NCI-H82 treated with DMSO at 0.1 percent for 48 hours (cell line): Measurements from ENCODE around the gene BMPR1B.

Source experiments
- DNase-seq: peaks from one replicate; lab custom pipeline; 2025; ENCODE audit not compliant: unreplicated experiment; lab: John Stamatoyannopoulos, UW

BMPR1B gene

DNA sequence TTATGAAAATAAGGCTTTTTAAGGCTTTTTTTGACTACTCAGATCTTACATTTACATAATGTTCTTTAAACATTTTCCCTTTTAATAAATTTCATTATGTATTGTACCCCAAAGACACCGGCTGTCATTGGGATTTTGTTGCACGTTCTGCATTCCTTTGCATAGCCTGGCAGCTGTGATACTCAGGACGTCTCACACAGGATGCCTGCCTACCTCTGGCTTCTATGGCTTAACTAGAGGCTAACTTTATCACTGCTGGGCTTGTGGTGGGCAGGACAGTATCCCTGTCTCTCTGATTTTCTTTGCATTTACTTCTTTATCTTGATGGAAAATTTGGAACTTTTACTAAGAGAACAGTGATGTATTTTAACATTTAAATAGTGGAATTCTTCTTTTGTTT, 147.8 kb downstream of the BMPR1B start:
- no peak for DNase-seq

DNA sequence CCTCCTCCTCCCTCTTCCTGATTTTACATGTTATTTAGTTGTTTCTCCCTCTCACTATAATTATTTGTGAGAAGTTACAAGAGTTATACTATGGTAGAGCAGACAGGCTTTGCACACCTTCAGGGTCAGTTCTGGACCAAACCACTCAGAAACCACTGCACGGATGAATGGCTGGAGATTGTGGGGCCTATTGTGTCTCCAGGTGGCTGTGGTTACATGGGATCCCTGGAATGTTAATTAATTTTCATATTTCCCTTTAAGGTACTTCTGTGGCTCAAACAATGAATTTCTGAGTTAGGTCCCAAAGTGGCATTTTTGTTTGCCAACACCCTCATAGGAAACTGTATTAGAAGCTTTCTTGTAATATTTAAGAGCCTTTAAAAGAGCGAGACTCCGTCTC, 151.9 kb downstream of the BMPR1B start:
- DNase-seq: no peak

DNA sequence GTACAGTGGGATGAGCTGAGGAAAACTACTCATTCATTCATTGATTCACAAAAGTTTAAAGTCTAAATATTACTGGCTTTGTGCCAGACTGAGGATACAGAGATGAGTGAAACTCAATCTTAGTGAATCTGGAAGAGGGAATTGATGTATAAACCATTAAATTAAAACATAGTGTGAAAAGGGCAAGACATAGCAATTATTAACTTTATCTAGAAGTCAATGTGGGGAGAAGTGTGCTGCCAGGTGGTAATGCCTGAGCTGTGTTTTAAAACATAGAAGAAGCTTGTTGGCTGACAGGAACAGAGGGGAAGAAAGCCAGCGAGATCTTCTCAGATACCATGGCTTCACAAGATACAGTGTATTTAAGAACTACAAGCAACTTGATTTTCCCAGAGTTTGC, 153.4 kb downstream of the BMPR1B start:
- no peak for DNase-seq

DNA sequence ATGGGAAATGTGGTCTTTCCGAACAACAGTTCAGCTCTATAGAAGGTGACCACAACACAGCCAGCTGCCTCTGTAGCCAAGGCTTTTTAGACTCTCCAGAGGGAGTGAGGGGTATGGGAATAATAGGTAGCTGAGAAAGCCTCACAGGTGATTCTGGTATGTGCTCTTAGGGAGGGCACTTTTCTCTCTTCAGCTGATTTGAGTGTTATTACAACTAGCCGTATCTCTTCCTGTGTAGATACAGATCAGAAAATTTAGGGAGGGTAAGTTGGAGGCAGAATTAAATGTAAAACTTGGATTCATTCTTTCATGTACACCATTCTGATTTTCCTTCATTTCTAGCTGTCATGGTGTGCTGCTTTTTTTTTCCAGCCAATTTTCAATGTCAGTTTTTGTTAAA, 154.9 kb downstream of the BMPR1B start:
- DNase-seq: no peak

DNA sequence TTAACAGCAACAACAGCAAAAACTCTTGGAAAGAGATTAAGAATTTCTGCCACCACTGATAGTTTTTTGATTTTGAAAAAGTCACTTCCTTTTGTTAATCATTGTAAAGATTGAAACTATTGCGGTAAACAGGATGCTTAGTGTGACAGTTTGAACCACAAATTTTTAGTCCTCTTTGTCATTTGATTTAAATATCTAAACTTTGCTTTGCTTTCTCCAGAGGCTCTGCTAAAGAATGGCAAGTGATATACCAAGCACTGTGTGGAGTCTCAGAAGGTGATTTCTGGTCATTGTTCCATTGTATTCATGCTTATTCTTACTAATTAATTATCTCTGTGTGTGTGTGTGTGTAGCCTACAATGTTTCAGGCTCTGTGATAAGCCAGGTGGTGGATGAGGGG, 155.6 kb downstream of the BMPR1B start:
- DNase-seq: no peak

DNA sequence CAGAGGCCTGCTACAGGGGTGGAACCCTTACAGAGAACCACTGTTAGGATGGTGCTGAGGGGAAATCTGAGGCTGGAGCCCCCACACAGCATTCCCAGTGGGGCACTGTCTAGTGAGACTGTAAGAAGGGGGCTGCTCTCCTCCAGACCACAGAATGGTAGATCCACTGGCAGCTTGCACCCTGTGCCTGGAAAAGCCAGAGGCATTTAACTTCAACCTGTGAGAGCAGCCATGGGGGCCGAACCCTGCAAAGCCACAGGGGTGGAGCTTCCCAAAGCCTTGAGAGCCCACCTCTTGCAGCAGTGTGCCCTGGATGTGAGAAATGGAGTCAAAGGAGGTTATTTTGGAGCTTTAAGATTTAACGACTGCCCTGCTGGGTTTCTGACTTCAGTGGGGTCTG, 159.4 kb downstream of the BMPR1B start:
- no peak for DNase-seq

DNA sequence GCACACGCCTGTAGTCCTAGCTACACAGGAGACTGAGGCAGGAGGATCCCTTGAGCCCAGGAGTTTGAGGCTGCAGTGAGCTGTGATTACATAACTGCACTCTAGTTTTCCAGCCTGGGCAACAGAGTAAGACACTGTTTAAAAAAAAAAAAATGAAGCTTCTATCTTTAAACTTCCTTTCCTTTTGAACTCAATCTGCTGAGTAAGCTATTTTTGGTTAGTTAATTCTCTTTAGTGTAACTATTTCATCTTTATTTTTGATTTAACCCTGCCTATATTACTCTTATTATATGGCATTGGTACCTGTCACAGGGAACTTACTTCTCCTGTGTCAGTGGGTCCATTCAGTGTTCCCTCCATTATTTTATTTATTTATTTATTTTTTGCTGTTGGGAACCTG, 160.8 kb downstream of the BMPR1B start:
- no peak for DNase-seq

DNA sequence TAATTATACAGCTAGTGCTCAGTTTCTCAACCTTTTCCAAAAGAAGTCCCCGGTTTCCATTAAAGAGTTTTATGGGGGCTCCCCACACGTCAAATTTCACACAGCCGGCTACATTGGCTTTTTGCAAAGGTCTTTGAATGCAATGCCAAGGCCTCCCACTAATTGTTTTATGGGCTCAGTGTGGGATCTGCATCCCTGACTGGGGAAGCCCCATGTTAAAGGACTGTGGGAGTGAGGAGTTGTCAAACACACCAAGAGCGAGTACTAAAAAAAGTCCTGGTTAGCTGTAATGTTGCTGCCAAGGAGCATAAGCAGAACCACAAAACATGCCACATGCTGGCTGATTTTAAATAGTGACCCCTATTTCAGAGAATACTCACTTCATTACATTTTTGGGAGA, 162.6 kb downstream of the BMPR1B start:
- no peak for DNase-seq

DNA sequence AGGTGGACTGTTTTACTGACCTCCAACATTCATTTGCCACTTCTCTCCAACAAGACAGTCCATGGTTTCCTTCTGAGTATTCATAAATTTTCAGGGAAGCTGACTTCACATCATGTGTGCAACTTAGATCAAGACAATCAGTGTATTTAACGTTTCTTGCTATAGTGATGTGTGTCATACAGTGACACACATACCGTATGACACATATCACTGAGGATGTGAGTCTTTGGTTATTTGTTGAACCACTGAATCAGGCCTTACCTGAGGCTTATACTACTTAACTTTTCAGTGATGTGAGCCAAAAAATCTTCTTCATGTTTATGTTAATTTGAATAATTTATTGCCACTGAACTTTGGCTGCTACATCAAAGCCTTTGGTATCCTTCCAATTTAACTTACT, 166.8 kb downstream of the BMPR1B start:
- no peak for DNase-seq

DNA sequence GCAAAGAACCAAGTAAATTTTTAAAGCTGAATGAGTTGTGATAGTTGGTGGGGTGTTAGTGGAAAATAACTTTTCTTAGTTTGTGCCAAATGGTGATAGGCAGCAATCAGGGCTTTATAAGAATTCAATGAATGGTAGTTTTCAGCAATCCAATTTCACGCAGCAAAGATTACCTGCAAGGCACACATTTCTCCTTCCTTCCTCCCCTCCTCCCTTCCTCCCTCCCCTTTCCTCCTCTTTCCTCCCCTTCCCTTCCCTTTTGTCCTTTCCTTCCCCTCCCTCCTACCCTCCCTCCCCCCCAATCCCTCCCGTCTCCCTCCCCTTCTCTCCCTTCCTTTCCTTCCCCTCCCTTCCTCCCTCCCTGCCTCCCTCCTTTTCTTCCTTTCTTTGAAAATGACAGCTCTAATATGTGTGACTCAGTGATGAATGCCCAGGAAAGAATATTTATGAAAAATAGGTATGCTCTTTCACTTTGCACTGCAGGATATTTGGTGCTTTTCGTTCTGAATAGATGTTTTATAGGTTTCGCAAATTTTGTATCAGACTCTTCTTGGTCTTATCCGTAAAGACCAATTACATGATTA, 168.1 kb downstream of the BMPR1B start:
- DNase-seq: no peak

DNA sequence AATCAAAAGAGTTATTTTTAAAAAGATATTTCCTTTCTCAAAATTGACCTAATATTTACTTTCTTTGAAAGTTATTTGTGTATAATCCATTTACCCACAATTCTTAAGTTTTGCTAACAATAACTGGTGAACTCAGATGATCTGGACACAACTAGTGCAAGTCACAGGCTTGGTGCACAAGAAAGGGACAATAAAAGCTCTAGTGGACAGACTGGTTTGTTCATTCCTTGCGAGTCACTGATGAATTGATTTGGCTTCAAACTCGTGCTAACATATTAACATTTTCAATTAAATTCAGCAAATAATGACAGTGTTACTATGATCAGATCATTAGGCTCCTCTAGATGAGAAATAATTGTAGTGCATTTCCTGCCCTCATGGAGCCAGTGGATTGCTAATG, 169.2 kb downstream of the BMPR1B start:
- DNase-seq: no peak

DNA sequence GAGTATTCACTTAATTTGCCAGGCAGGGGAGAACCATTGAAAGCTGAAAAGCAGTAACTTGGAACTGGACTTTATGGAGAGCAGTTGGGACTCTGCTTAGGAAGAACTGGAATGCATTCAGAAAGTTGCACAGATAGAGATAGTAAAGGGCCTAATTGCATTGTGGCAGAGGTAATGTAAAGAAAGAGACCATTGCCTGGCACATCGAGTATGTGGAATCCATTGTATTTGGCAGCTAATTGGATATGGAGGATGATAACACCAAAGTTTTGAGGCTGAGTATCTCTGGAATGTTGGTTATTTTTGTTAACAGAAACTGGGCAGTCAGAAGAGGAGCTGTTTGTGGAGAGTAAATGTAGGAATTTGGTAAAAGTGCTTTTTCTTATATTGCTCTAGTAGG, 169.9 kb downstream of the BMPR1B start:
- no peak for DNase-seq

DNA sequence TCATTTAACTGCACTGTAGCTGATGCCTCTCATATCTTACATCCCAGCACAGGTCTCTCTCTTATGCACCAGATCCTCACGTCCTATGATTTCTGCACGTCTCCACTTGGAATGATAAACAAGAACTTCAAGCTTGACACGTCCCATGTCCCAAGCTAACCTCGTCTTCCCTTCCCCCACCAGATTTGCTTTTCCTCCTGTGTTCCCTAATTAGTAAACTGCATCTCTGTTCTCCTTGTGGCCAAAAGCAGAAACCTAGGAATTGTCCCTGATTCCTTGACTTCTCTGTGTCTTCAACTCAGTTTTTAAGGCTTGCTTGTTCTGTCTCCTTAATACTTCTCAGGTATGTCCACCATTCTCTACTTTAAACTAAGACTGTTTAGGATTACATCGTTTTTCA, 171.9 kb downstream of the BMPR1B start:
- no peak for DNase-seq

DNA sequence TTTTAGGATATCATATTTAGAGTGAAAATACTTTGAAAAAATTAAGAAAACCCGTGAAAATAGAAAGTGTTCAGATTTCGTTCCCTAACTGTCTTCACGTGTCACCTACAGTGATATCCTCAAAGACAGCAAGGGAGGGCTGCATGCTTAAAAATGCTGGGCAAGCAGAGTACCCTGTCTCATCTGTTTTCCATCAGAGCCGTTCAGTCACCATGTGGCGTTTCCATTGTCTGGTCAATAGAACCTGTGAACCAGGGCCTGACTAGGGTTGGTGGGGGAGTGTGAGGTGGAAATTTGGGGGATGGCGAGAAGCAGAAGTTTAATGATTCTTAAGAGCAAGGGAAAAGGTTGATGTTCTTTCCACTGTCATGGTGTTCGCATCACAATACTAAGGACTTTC, 173.9 kb downstream of the BMPR1B start:
- DNase-seq: no peak

DNA sequence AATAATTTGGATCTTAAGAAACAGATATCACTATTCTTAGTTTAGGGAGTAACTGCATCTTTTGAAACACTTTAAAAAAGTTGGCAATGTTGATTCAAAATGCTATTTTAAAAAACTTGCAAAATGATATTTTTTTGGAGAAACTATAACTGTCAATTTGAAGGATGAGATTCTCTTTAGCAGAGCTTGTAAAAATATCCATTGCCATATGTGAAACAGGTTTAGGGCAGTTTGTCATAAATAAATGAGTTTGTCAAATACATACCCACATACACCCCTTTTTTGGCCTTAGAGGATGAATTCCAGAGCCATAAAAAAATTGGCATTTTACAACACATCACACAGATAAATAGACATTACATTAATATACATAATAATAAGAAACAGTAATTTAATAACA, 174.6 kb downstream of the BMPR1B start:
- no peak for DNase-seq

DNA sequence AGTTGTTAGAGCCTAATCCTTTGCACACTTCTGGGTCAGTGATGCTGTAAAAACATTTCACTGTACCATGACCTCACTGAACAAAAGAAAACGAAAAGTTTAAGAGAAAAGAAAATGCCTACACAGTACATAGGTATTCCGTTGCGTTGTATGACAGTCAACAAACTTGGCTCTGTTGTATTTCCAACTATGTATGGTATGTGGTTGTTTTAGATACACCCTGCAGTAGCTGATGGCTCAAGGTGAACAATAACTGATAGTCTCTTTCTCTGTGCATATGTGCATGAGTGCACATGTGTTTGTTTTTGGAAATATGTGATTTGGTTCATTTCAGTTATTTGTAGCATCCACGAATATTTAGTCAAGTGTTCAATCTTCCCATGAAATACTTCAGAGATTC, 176.0 kb downstream of the BMPR1B start:
- DNase-seq: no peak

DNA sequence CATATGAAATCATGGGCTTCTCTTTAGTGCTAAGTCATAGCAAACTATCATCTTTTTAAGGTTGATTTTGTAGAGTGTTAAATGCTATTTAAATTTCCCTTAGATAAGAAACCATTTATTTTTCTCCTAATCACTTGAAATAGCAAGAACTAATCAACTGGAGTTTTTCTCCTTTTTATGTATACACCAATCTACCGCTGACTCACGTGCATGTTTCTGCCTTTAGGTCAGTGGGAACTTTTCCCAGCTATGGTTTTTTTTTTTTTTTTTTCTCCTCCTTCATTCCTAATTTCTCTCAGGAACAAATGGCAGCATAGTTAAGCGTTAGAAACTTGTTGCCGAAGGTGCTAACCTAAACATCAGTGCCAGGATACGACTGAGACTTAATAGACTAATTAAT, 176.4 kb downstream of the BMPR1B start:
- no peak for DNase-seq

DNA sequence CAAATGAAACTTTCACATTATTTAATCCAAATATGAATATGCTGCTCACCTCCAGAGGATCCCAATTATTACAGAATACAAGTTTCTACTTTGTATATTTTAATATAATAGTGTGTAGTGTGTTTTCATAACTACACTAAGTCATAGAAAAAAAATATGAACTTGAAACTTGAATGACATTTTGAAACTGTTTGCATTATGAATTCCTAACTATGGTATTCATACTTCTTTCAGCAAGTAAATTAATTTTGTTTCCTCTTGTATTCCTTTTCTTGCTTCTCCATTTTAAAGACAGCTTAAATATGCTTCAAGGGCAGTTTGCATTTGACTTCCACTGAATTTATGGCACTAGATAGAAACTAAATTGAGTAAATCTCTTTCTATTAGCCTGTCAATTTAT, 177.1 kb downstream of the BMPR1B start:
- DNase-seq: no peak

DNA sequence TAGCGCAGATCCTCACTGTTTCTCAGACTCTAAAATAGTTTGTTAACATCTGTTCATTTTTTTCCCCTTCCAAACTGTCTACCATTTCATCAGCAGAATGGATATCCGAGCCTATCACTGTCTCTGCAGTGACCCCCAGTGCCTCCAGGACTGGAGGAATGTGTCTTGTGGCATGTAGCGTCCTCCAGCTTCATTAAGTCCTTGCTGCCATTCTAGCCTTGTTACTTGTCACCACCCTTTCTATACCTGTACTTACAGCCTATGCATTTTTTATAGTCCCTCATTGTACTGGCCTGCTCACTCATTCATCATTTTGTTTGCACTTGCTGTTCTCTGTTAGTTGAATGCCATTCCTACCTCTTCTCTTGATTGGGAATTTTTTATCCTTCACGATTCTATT, 179.1 kb downstream of the BMPR1B start:
- DNase-seq: no peak

DNA sequence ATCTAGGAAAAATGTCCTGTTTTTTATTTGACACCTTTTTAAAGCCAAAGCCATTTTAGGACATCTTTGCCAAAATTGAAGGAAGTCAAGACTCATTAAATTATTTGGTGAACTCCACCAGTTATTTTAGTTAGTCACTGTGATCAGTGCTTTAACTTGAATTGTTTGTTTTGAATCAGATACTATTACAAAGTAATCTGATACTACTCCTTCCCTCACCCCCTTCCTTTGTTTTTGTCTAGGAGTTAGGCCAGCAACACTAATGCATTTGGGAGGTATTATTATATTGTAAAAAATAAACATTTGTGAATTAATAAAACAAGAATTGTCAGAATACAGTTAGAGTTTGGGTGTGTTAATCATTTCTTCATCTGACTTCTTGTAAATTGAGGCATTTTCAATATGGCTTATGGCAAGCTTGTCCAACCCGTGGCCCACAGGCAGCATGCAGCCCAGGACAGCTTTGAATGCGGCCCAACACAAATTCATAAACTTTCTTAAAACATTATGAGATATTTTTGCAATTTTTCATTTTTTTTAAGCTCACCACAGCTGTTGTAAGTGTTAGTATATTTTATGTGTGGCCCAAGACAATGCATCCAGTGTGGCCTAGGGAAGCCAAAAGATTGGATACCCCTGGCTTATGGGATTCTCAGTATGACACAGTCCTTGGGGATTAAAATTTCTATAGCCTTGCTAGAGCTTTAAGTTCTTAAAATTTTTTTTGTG, 182.2 kb downstream of the BMPR1B start:
- no peak for DNase-seq

DNA sequence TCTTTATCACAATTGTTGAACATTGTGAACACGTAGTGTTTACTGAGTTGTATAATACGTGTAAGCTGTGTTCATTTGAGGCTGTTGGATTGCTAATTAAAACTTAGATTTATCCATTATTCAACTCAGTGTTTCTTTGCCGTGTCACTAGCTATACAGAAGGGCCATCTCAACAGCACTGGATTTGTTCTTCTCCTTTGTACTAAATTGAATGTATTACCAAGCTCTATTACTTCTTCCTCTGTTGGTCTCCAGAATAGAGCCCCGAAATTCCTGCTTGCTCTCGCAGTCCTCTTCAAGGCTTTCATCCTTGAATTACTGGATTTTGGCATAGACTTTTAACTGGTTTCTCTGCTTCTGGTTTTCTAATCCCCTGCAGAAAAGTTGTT, 182.8 kb downstream of the BMPR1B start:
- no peak for DNase-seq

DNA sequence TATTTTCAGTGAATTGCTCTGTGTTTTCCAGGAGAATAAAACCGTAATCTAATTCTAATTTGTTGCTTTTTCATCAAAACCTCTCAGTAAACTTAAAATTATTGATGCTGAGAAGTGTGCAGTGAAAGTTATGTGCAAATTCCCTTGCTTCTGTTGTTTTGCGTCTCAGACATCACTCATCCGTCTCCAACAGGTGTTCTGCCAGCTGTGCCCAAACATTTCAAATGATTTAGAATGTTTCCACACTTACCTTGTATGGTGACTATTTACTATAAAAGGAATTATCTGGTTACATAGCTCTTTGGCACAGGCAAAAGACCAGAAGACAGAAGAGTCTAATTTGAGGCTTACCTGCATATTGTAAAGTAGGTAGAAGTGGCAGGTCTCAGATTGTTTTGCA, 184.0 kb downstream of the BMPR1B start:
- no peak for DNase-seq

DNA sequence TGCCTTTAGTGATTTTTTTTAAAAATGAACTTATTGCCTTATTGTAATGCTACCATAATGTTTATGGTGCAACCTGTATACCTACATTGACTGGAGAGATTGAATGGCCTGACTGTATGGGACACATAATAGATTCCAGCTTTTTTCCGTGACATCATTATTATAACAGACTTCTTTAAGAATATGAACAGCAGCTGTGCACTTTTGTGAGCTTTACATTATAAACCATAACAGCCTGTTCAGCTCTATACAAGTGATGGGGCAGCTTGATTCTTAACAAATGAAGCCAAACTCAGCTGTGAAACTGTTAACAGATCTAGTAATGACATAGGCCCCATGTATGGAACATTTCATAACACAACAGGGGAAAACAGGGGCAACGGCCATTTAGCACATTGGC, 187.0 kb downstream of the BMPR1B start:
- no peak for DNase-seq
